Measurements from ENCODE around the gene FRZB.
"Not testable (repeated sequence)": the region's sequence is repeated elsewhere in the genome, so short reads cannot be mapped to it uniquely, and the experiment has no call there.

Gene FRZB

GRCh38 chr2:182890773-182891378 is 24.4 kb upstream of the FRZB start:
- H3K4me3 ChIP-seq (ENCODE audit: low read length): no peak overlapping the region
- no peak for TF ChIP-seq CTCF (IDR thresholded peaks at IDR 0.05; ENCODE audit: insufficient read depth, low read depth, low read length, missing control alignments)
- no peak for DNase-seq (ENCODE audit: low read depth)

GRCh38 chr2:182890305-182890704 is 23.9 kb upstream of the FRZB start:
- no peak for DNase-seq (ENCODE audit: low read depth)
- H3K4me3 ChIP-seq (ENCODE audit: low read length): no peak overlapping the region
- no peak for TF ChIP-seq CTCF (IDR thresholded peaks at IDR 0.05; ENCODE audit: insufficient read depth, low read depth, low read length, missing control alignments)

- no peak overlapping the region for H3K4me3 ChIP-seq (ENCODE audit: low read length)
- no peak for TF ChIP-seq CTCF (IDR thresholded peaks at IDR 0.05; ENCODE audit: insufficient read depth, low read depth, low read length, missing control alignments)
- DNase-seq (ENCODE audit: low read depth): no peak
These were observed 21.4 kb upstream of the FRZB start for GRCh38 chr2:182887753-182888415.

- no peak overlapping the region for H3K4me3 ChIP-seq (ENCODE audit: low read length)
- DNase-seq (ENCODE audit: low read depth): no peak
- no peak for TF ChIP-seq CTCF (IDR thresholded peaks at IDR 0.05; ENCODE audit: insufficient read depth, low read depth, low read length, missing control alignments)
These were observed 20.7 kb upstream of the FRZB start for GRCh38 chr2:182887093-182887492.

- H3K4me3 ChIP-seq (ENCODE audit: low read length): no peak overlapping the region
- no peak for TF ChIP-seq CTCF (IDR thresholded peaks at IDR 0.05; ENCODE audit: insufficient read depth, low read depth, low read length, missing control alignments)
- DNase-seq (ENCODE audit: low read depth): no peak
These were observed 19.3 kb upstream of the FRZB start for GRCh38 chr2:182885771-182886170.

GRCh38 chr2:182883451-182883850 is 17.0 kb upstream of the FRZB start:
- TF ChIP-seq CTCF (IDR thresholded peaks at IDR 0.05; ENCODE audit: insufficient read depth, low read depth, low read length, missing control alignments): no peak
- no peak overlapping the region for H3K4me3 ChIP-seq (ENCODE audit: low read length)
- DNase-seq (ENCODE audit: low read depth): no peak

- H3K4me3 ChIP-seq (ENCODE audit: low read length); DNase-seq (ENCODE audit: low read depth): not testable (repeated sequence)
These were observed 13.7 kb upstream of the FRZB start for GRCh38 chr2:182880100-182880499.

GRCh38 chr2:182876653-182877052 is 10.2 kb upstream of the FRZB start:
- not testable (repeated sequence) for H3K4me3 ChIP-seq (ENCODE audit: low read length); DNase-seq (ENCODE audit: low read depth)

Data from epithelial cell of esophagus (primary cell).